ENCODE results near the gene ABCB9.
"Not testable (repeated sequence)": the region's sequence is repeated elsewhere in the genome, so short reads cannot be mapped to it uniquely, and the experiment has no call there.

ABCB9 gene

GRCh38 chr12:122965851-122966742, at the start of gene ABCB9:
TSS of gene ABCB9 (minus strand) at chr12:122966463. CDS start at chr12:122960235, 6,228 bp downstream.
- peak; percentile 95 for DNase-seq

- not testable (repeated sequence) for DNase-seq
Observed at GRCh38 chr12:123014473-123014872, 48.2 kb upstream of the ABCB9 start.

GRCh38 chr12:123013185-123014095, 47.2 kb upstream of the ABCB9 start:
- no peak for DNase-seq

DNA sequence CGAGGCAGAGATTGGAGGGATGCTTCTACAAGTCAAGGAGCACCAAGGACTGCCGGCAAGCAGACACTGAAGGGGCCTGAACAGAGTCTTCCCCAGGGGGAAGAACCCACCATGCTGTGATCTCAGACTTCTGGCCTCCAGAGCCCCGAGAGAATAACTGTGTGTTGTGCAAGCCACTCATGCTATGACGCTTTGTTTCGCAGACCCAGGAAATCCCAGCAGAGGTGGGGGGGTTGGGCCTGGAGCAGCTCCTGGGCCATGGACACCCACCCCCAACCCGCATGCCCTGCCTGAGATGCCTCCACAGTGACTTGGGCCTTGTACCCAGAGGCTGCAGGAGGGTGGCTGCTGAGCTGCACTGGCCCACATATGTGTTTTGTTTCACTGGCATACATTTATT, 45.4 kb upstream of the ABCB9 start:
- no peak for DNase-seq

GRCh38 chr12:123010681-123011080, 44.4 kb upstream of the ABCB9 start:
- DNase-seq = no peak

GRCh38 chr12:123010110-123010509, 43.8 kb upstream of the ABCB9 start:
- DNase-seq = no peak

- DNase-seq = no peak
Observed at GRCh38 chr12:123006977-123007376, 40.7 kb upstream of the ABCB9 start.

- DNase-seq = no peak
Observed at GRCh38 chr12:123005081-123005626, 38.9 kb upstream of the ABCB9 start.

GRCh38 chr12:123004287-123004686, 38.0 kb upstream of the ABCB9 start:
- DNase-seq = no peak

GRCh38 chr12:123003257-123003656, 37.0 kb upstream of the ABCB9 start:
- DNase-seq = no peak

GRCh38 chr12:123001464-123001863, 35.2 kb upstream of the ABCB9 start:
- DNase-seq = no peak

DNA sequence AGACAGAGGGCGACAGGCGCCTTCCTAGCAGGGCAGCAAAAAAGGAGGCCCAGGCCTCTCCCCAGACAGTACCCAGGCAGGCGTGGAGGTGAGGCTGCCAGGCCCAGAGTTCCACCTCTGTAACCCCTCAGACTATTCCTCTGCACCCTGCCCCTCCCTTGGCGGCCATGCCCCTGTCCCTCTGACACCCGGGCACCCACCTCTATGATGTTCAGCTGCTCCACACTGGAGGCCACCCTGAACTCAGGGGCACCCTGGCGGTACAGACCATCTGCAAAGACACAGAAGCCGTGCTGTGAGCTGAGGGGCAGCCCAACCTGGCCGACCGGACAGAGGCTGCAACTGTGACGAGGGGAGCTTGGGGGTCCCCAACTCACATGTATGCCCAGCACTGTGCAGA, 34.3 kb upstream of the ABCB9 start:
- no peak for DNase-seq

GRCh38 chr12:122999986-123000420, 33.7 kb upstream of the ABCB9 start:
- DNase-seq = no peak

DNA sequence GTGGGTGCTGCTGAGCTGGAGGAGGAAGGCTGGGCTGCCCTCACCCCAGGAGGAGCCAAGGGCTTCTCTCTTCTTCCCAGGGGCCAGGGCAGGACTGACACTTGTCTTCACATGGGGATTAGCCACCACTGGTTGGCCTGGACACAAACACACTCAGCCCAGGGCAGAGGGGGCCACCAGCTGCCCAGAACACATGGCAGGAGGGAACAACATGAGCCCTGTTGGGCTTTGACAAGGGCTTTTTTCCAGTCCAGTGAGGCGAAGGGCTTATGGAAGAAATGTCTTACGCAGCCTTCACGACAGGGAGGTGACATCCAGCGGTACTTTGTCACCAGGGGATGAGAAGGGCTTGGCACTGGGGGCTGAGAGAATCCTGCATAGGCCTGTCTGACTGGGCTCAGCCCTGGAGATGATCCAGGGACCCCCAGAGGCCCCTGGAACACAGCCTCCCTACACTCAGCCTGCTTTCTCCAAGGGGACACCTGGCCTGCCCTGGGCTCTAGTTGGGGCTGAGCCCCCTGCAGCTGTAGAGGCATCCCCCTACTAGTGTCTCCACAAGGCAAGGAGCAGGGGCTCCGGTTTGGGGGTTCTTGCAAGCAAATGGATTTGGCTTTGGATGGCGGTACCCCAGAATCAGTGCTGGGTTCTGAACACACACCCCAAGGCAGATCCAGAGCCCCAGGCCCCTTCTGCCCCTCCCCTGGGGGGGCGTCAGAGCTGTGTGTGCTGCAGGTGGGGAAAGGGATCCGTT, 33.1 kb upstream of the ABCB9 start:
- DNase-seq = no peak

- DNase-seq = no peak
Observed at GRCh38 chr12:122998316-122998715, 32.1 kb upstream of the ABCB9 start.

- no peak for DNase-seq
Observed at GRCh38 chr12:122997343-122998250, 31.3 kb upstream of the ABCB9 start.

- DNase-seq = no peak
Observed at GRCh38 chr12:122996621-122997342, 30.5 kb upstream of the ABCB9 start.

DNA sequence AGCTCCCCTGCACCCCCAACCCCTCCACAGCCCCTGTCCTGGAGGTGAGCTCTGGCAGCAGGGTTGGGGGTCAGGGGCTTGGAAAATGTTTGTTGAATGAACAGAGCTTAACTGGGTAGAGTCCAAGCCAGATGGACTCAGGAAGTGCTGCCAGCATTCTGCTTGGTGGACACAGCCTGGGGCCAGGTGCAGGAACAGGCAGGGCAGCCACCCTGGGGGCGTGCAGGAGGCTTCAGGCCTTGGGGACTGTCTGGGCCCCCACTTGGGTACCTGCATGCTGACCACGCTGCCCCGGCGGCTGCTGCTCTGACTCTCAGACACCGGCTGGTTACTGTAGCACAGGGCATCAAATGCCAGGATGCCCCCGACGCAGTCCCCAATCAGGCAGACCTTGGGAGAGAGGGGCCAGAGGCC, 29.9 kb upstream of the ABCB9 start:
- no peak for DNase-seq

DNA sequence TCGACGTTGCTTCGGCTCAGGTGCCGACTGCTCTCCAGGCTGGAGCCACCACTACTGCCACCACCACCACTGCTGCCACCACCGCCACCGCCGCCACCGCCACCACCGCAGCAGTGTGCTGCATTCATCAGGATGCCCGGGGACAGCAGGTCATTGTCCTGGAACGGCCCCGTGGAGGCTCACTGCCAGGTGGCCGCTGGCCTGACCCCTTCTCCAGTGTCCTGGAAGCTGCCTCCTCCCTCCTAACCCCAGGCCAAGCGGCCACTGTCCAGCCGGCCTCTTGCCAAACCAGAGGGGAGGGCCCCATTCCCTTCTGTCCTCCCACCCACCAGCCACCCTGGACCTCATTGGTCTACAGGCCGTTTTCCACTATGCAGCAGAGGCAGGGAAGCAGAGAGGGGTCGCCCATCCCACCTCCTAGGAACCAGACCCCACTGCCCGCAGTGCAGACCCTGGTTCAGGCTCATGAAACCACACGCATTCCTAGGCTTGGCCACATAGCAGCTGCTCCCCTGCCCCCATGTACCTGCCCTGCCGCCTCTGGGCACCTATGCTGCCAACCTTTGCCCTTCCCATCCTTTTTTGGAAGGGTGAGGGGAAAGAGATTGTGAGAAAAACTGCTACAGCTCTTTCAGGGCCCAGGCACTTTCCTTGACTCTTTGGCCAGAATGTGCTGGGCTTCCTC, 29.4 kb upstream of the ABCB9 start:
- no peak for DNase-seq
